BLaER1 (cell line): ENCODE data around the gene ZKSCAN5.

Experiments
- H3K27ac ChIP-seq: shearing (Covaris generic); formaldehyde crosslinking; 2 replicates; pipeline ENCODE4 v1.8.1; 2022
- H3K27me3 ChIP-seq: shearing (Covaris generic); formaldehyde crosslinking; 2 replicates; pipeline ENCODE4 v1.8.1; 2022
- H3K36me3 ChIP-seq: shearing (Covaris generic); formaldehyde crosslinking; 2 replicates; pipeline ENCODE4 v1.8.1; 2022
- H3K4me1 ChIP-seq: shearing (Covaris generic); formaldehyde crosslinking; 2 replicates; pipeline ENCODE4 v1.8.1; 2022
- H3K4me2 ChIP-seq: shearing (Covaris generic); formaldehyde crosslinking; 2 replicates; pipeline ENCODE4 v1.8.1; 2022
- H3K4me3 ChIP-seq: shearing (Covaris generic); formaldehyde crosslinking; 2 replicates; pipeline ENCODE4 v1.8.1; 2022
- H3K9ac ChIP-seq: shearing (Covaris generic); formaldehyde crosslinking; 2 replicates; pipeline ENCODE4 v1.8.1; 2022
- H3K9me3 ChIP-seq: shearing (Covaris generic); formaldehyde crosslinking; 2 replicates; pipeline ENCODE4 v1.8.1; 2022
- H4K20me1 ChIP-seq: shearing (Covaris generic); formaldehyde crosslinking; 2 replicates; pipeline ENCODE4 v1.8.1; 2022
- Cebpa-rat ChIP-seq: shearing (Covaris generic); IDR thresholded peaks from 2 replicates; pipeline ENCODE4 v1.8.1; 2022

The ZKSCAN5 gene

DNA sequence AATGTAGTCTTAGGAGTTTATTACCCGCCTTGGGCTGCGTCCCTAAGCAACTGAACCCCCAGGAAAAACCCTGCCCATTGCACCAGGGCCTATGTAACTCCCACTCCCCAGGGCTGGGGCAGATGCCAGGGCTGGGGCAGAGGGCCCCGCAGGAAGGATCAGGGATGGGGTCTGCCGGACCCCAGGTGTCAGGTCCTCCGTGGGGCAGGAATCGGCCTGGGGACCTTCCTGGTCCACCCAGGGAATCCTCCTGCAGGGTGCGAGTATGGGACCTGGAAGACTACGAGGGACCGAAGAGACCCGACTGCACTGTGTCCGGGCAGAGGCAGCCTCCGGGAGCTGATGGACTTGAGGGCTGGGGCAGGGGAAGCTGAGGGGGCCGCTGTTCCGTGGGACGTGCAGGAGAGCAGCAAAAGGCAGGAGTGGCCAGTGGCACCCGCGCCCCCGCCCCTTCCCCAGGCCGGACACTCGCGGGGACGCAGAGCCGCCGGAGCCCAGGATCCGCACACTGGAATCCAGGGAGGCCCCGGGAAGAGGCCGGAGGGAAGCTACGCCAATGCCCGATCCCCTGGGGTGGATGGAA is 36.0 kb upstream of the ZKSCAN5 start:
- H3K36me3 ChIP-seq, result peaks cover 13% of the 10 kb centered on the region
- H3K27ac ChIP-seq, result no peak overlapping the region
- H3K9ac ChIP-seq, result no peak overlapping the region
- no peak for TF ChIP-seq Cebpa-rat
- H4K20me1 ChIP-seq, result peaks cover 6% of the 10 kb centered on the region
- no peaks in the 10 kb centered on the region for H3K9me3 ChIP-seq
- H3K27me3 ChIP-seq, result no peaks in the 10 kb centered on the region
- no peak overlapping the region for H3K4me3 ChIP-seq
- H3K4me1 ChIP-seq, result peaks cover 33% of the 10 kb centered on the region
- no peak overlapping the region for H3K4me2 ChIP-seq

GRCh38 chr7:99469381-99470065 is 34.9 kb upstream of the ZKSCAN5 start:
- Histone ChIP-seq H3K9ac (no peak overlapping the region), H3K27ac (no peak overlapping the region), H4K20me1 (0 out of 2 replicates have a peak, but pooled peaks cover 1% of the 10 kb centered on the region), H3K4me3 (no peak overlapping the region), H3K36me3 (peaks cover 2% of the 10 kb centered on the region; the same call in 1 of the 2 replicates), H3K4me1 (peaks cover 33% of the 10 kb centered on the region), H3K27me3 (no peaks in the 10 kb centered on the region), H3K4me2 (no peak overlapping the region), H3K9me3 (no peaks in the 10 kb centered on the region)
- no peak for TF ChIP-seq Cebpa-rat

DNA sequence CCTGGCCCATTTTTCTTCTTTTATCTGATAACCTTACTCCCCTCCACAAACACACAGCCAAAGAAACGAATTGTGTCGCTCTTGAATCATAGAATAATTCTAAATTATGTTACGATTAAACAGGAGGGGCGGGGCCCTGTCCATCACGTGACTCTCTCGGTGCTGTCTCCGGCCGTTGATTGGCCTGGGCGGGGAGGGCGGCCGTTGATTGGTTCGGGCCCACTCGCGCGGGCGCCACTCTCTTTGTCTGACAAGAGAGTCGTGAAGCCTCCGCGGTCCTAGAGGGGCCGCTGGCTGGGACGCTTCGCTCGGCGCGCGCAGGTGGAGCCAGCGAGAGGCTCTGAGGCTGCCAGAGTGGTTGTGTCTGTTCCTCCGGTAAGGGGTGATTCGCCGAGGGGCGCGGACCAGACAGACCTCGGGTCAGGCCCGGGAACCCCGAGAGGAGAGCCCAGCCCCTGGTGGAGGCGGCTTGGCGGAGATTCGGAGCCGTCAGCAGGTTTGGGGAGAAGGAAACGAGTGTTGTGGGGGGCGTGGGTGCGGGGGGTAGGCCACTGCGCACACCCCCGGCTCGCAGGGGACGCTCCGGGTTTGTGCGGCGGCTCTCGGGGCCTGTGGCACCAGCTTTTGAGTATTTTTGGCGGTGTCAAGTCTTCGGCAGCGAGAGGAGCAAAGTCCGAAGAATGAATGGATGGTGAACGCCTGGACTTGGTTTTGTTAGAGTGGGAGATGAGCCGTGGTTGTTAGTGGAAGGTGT is 31.7 kb upstream of the ZKSCAN5 start, which contains the start of gene ZNF789:
Gene ZNF789, plus strand, starts transcription at position 330 of the 754 bp plus-strand sequence. CDS start 3,567 bp downstream, outside the sequence.
- peak within 1 kb of the TSS; percentile 86 for H3K27ac ChIP-seq
- H4K20me1 ChIP-seq, result peaks cover 21% of the 10 kb centered on the region
- H3K36me3 ChIP-seq, result peaks cover 26% of the 10 kb centered on the region
- peak within 1 kb of the TSS; percentile 91 for H3K4me2 ChIP-seq
- peak within 1 kb of the TSS; percentile 84 for H3K9ac ChIP-seq
- no peaks in the 10 kb centered on the region for H3K9me3 ChIP-seq
- peaks cover 28% of the 10 kb centered on the region for H3K4me1 ChIP-seq
- no peaks in the 10 kb centered on the region for H3K27me3 ChIP-seq
- peak within 1 kb of the TSS; percentile 85 for H3K4me3 ChIP-seq
- no peak for TF ChIP-seq Cebpa-rat

GRCh38 chr7:99473315-99473596 is 31.2 kb upstream of the ZKSCAN5 start:
- TF ChIP-seq Cebpa-rat, result no peak
- peak overlapping the region; percentile 84 for H3K9ac ChIP-seq
- H4K20me1 ChIP-seq, result peaks cover 26% of the 10 kb centered on the region
- H3K4me1 ChIP-seq, result peaks cover 28% of the 10 kb centered on the region
- peak overlapping the region; percentile 91 for H3K4me2 ChIP-seq
- H3K36me3 ChIP-seq, result peaks cover 31% of the 10 kb centered on the region
- H3K27ac ChIP-seq, result peak overlapping the region; percentile 86
- peak overlapping the region; percentile 85 for H3K4me3 ChIP-seq
- H3K27me3 ChIP-seq, result no peaks in the 10 kb centered on the region
- no peaks in the 10 kb centered on the region for H3K9me3 ChIP-seq

- peaks cover 29% of the 10 kb centered on the region for H3K4me1 ChIP-seq
- H3K9me3 ChIP-seq, result no peaks in the 10 kb centered on the region
- H4K20me1 ChIP-seq, result peaks cover 54% of the 10 kb centered on the region
- no peak overlapping the region for H3K9ac ChIP-seq
- no peak overlapping the region for H3K4me3 ChIP-seq
- no peak for TF ChIP-seq Cebpa-rat
- H3K36me3 ChIP-seq, result peaks cover 60% of the 10 kb centered on the region
- H3K27me3 ChIP-seq, result no peaks in the 10 kb centered on the region
- no peak overlapping the region for H3K27ac ChIP-seq
- no peak overlapping the region for H3K4me2 ChIP-seq
Observed at GRCh38 chr7:99476107-99476506, 28.4 kb upstream of the ZKSCAN5 start.

DNA sequence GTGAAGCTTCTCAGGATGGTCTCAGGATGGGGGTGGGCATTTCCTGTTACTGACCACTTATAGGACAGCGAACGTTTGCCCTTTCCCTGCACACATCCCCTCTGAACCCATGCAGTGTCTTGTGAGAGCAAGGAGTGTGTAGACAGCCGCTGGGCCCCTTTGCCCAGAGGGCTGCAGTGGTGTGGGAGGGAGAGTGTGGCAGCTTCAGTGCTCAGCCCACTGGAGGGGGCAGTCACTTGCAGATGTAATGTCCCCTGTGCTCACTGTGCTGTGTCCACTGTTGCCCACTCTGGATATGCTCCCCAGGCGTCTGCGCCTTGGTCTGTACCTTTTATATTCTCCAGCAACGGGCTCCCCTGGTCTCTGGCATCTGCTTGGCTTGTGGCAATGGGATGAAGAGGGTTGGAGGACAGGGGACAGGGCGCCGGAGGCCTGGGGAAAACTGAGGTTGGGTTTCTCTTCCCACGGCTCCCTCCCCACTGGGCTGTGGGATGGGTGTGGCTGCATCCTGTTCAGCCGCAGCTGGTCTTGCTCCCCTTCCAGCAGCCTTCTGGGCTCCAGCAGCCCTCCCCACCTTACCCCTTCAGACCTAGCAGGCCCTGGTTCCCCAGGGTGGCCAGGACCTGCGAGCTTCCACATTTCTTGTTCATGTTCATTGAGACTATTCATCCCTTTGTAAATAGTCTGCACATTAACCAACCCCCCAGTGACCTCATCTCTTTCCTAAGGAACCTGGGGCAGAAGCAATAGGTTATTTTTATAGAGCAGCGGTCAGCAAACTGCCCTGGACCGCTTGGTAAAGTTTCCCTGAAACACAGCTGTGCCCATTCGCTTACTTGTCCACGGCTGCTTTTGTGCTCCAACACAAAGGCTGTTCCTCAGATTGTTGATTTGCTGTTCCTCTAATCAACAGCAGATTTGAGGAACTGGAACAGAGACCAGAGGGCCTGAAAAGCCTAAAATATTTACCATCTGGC is 25.7 kb upstream of the ZKSCAN5 start:
- Histone ChIP-seq H3K4me1 (peaks cover 22% of the 10 kb centered on the region), H3K36me3 (peaks cover 85% of the 10 kb centered on the region), H3K27me3 (no peaks in the 10 kb centered on the region), H3K9me3 (no peaks in the 10 kb centered on the region), H3K4me2 (no peak overlapping the region), H3K27ac (no peak overlapping the region), H3K9ac (0 out of 2 replicates have a peak overlapping the region, but pooled peaks have one; percentile 12), H4K20me1 (peaks cover 57% of the 10 kb centered on the region), H3K4me3 (no peak overlapping the region)
- no peak for TF ChIP-seq Cebpa-rat

- no peaks in the 10 kb centered on the region for H3K4me1 ChIP-seq
- no peak overlapping the region for H3K4me3 ChIP-seq
- H3K9ac ChIP-seq, result no peak overlapping the region
- no peak overlapping the region for H3K27ac ChIP-seq
- H4K20me1 ChIP-seq, result peaks cover 21% of the 10 kb centered on the region
- H3K36me3 ChIP-seq, result peaks cover 93% of the 10 kb centered on the region
- TF ChIP-seq Cebpa-rat, result no peak
- no peak overlapping the region for H3K4me2 ChIP-seq
- H3K9me3 ChIP-seq, result no peaks in the 10 kb centered on the region
- no peaks in the 10 kb centered on the region for H3K27me3 ChIP-seq
Observed at GRCh38 chr7:99485094-99485493, 19.4 kb upstream of the ZKSCAN5 start.

DNA sequence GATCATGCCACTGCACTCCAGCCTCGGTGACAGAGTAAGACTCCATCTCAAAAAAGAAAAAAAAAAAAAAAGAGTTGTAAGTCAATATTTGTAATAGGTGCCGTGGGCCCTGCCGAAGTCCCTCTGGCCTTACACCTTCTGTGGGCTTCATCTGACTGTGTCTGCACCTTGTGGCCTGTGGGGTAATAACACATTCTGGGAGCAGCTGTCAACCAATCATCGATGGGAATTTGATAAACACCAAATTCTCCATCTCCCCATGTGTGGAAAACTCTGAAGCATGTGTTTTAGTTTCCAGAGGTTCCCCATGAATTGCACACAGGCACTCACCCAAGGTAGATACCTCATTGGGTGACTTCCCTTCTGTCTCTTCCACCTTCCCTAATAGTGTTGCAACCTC is 15.2 kb upstream of the ZKSCAN5 start:
- H3K4me1 ChIP-seq, result no peaks in the 10 kb centered on the region
- H3K4me2 ChIP-seq, result no peak overlapping the region
- peaks cover 94% of the 10 kb centered on the region for H3K36me3 ChIP-seq
- no peak overlapping the region for H3K4me3 ChIP-seq
- H3K27ac ChIP-seq, result no peak overlapping the region
- H3K9ac ChIP-seq, result no peak overlapping the region
- TF ChIP-seq Cebpa-rat, result no peak
- H3K9me3 ChIP-seq, result peaks cover 24% of the 10 kb centered on the region
- H3K27me3 ChIP-seq, result peaks cover 3% of the 10 kb centered on the region; the same call in 1 of the 2 replicates
- H4K20me1 ChIP-seq, result peaks cover 24% of the 10 kb centered on the region

- Histone ChIP-seq H4K20me1 (peaks cover 24% of the 10 kb centered on the region), H3K4me1 (no peaks in the 10 kb centered on the region), H3K27ac (no peak overlapping the region), H3K4me3 (no peak overlapping the region), H3K9me3 (peaks cover 41% of the 10 kb centered on the region), H3K4me2 (no peak overlapping the region), H3K9ac (no peak overlapping the region), H3K36me3 (peaks cover 94% of the 10 kb centered on the region), H3K27me3 (peaks cover 5% of the 10 kb centered on the region; the same call in 1 of the 2 replicates)
- TF ChIP-seq Cebpa-rat, result no peak
Observed at GRCh38 chr7:99490878-99491277, 13.6 kb upstream of the ZKSCAN5 start.
